HG03103 (cell line): ENCODE measurements around the gene HOXB3.

ENCODE experiments used
- ATAC-seq: cut with Tn5 transposase; IDR thresholded peaks from one replicate; pipeline ENCODE4 v1.9.1; 2021; ENCODE audit warnings: low read depth; ENCODE audit not compliant: unreplicated experiment

Gene HOXB3

DNA sequence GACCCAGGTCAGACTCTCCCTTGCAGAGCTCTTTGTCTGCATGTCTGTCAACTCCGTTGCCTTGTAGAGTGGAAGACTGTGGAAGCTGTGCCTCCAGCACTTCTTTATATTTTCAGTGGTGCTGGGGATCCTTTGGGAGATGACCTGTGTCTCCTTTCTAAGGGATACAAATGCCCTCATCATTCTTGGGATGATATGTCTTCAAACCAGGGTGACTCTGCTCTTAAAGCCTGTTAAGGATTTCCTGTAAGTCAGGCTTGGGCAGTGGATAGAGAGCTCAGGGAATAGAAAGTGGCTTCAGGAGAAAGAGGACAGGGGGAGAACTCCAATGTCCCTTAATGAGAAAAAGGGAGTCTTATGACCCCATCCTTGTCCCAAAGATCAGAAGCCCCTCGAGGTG, 1.5 kb downstream of the HOXB3 start:
- no peak for ATAC-seq

DNA sequence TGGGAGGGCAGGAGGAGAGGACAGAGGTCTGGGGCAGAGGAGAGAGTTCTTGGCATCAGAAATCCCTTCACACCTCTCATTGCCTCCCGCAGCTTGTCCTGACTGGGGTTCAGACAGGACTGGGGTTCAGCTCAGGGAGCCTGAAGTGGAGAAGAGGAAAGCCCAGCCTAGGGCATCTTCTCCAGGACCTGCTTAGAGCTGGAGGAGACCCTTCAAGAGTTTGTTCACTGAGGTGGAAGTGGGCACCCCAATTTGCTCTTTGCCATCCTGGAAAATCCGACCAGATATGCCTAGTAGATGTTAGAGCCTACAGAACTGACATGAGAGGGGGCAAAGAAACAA, 2.0 kb downstream of the HOXB3 start:
- ATAC-seq = no peak

DNA sequence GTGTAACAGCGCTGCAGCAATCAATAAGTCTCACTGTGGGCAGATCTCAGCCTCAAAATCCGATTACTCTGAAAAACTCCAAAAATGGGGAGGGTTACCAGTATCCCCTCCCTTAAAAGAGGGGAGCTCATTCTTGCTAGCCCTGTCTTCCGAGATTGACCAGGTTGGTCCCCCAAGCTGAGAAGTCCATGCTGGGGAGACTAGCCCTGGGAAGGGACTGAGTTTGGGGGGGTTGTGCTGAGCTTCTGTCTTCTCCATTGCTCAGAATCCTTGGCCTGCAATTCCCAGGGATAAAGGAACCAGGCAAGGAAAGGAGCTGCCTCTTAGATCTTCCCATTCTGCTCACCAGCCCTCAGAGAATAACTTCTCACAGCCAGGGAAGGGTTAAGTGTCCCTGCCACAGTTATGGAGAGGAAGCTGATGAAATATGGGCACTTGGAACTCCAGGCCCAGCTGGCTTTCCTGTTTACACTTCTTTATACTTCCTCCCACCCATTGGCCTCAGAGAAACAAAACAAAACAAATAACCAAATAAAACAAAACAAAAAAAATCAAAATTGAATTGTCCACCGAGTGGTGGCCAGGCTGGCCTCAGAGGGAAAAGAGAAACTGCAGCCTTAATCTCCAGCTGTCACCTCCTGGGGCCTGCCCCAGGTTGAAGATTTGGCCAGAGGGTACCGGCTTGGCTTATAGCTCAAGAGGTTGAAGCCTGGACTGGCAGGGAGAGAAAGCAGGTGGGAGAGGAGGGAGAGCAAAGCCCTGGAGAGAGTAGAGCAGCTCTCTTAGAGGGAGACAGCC, 2.6 kb downstream of the HOXB3 start:
- no peak for ATAC-seq

- no peak for ATAC-seq
These were observed 3.4 kb downstream of the HOXB3 start for GRCh38 chr17:48586355-48587258.

DNA sequence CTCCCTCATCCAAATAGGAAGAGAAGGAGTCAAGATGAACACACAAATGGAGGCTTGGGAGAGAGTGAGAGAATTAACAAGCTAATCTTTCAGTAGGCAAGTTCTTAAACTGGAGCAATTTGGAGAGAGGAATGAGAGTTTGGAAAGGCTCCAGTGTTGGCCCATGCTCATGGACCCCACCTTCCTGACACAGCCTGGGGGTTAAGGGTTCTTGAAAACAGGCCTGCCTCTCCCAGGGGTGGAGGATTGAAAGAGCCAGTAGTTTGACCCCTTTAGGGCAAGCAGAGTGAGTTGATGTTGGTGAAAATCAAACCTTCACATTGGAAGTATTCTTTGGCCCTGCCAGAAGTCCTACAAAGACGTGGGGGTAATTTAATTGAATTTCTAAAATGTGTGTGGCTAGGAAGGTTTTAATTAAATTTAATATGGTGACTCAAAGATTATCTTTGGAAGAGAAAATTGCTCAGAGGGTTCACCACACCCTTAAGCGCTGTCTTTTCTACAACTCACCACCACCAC, 5.8 kb downstream of the HOXB3 start:
- no peak for ATAC-seq

GRCh38 chr17:48583708-48584222, 6.3 kb downstream of the HOXB3 start:
- ATAC-seq = no peak

DNA sequence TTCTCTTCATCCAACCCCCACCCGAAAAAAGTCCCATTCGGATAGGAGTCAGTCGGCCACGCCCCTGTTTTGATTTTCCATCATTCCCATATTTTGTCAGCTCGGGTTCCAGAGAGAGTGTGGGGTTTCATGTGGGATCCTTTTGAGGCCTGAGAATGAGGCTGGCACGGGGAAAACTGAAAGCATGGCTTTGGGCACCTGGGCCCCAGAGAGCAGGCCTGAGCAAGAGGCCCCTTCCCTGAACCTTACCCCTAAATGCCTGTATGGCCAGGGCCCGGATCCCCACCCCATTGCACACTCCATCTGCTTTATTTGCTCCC, 7.3 kb downstream of the HOXB3 start:
- ATAC-seq = no peak

- no peak for ATAC-seq
These were observed 10.1 kb downstream of the HOXB3 start for GRCh38 chr17:48579760-48580554.

GRCh38 chr17:48579471-48579759, 10.6 kb downstream of the HOXB3 start:
- ATAC-seq = no peak

- no peak for ATAC-seq
These were observed 11.2 kb downstream of the HOXB3 start for GRCh38 chr17:48578616-48579470.

- ATAC-seq = no peak
These were observed 12.0 kb downstream of the HOXB3 start, which contains the start of gene HOXB4 for GRCh38 chr17:48577946-48578615. TSS of gene HOXB4 (minus strand) at chr17:48578350. CDS start at chr17:48578319, 31 bp downstream.

DNA sequence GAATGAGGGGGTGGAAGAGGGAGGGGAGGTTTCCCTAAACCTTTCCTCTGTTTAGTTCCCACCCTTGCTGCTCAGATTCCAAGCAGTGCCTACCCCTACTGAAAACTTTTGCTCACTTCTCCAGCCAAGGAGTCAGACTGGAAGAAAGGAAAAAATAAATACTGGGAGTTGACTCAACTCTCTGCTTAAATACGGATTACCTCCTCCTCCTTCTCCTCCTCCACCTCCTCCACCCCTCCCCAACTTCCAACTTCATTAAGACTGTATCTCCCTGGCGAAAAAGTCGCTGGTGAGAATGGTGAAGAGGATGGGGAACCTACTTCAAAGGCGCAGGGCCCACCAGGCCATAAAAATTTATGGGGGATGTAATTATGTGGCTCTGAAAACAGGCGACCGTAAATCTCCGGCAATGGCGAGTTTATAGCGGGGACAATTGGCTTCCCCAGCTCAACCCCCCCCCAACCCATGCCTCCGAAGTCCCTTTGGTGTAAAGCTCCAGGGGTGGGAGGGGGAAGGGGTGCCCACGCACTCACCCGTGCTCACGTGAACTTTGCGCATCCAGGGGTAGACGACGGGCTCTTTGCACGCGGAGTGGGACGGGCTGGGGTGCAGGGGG, 12.6 kb downstream of the HOXB3 start:
- ATAC-seq = no peak

GRCh38 chr17:48576479-48577309, 13.3 kb downstream of the HOXB3 start:
- ATAC-seq = no peak

DNA sequence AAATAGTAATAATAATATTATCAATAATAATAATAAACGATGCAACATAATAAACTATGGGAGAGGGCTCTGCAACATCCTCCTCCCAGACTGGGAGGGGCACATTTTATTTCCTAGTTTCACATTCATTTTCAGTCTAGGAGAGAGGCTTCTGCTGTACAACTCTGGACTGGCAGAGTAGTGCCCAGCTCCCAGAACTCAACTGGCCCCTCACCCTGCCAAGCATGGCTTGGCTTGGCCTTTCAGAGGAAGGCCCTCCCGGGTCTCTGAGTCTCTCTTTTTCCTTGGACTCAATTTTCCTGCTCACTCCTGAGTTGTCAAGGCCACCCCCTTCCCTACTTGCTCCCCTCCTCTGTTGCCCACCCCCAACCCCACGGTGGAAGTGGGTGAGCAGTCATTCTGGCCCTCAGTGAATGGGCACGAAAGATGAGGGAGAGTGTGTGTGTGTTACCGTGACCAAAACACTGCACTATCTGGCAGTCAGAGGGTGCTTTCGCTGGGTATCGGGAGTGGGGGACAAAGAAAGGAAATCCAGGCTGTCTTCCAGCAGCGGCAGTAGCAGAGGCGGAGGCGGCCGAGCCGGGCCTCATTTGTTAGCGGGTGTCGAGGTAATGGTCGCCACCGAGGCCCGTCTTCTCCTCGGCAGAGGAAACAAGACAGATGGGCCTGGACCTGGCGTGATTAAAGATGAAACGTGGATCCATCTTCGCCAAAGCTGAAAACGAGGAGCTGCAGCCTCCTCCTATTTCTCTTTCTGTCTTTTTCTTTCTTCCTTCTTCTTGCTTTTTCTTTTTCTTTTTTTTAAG, 14.2 kb downstream of the HOXB3 start:
- no peak for ATAC-seq

DNA sequence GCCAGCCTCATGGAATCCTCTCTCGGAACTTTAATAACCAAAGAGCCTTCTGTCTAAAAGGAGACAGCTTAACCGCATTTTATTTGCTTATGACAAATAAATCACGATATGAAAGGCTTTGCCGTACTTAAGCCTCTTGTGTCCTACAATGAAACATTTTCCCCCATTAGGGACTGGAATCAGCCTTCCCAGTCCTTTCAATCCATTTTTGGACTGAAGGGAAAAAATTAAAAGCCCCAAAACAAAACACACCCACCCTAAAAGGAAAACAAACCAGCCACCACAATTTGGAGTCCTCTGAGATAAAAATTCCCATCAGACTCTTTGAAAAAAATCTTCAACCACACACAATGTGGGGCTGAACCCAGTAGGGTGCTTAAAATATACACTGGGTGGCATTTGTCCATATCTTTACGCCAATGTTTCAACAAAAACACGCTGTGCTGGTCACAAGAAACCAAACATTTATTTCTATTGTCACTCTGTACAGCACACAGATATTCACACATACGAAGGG, 14.9 kb downstream of the HOXB3 start:
- ATAC-seq = no peak

DNA sequence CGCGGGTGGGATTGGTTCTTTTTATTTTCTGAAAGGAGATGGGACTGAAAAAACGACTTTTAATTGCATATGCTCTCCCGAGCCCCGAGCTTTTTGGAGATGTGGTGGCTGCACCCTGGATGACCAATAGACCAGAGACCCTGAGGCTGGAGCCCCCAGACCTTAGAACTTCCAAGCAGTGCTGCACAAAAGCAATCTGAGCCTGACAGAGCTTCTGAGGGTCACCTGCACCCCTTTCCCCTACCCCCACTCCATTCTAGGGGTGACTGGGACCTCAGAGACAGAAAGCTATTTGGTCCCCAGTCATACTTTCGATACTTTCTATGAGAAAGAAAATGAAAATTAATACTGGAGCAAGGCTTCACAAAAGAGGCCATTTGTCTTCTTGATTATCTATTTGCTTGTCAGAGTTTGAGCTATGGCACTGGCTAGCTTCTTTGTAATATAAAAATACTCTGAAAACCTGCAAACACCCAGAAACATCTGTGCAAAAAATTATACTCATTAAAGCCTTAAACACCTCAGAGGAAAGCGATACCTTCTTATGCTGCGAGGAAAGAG, 15.5 kb downstream of the HOXB3 start:
- ATAC-seq = no peak
